ENCODE results near the gene NPRL2. TPM values are rescaled to one million over a fixed set of nuclear protein-coding genes. Genes with fewer than 3 reads are reported as not detected.

Gene NPRL2
- total and polyA plus RNA-seq, 9 of the 15 experiments (the other 6 are each of a cell fraction or from before 2014, with no cell fraction given): 17.4 to 40.4 (median 24.4) TPM

DNA sequence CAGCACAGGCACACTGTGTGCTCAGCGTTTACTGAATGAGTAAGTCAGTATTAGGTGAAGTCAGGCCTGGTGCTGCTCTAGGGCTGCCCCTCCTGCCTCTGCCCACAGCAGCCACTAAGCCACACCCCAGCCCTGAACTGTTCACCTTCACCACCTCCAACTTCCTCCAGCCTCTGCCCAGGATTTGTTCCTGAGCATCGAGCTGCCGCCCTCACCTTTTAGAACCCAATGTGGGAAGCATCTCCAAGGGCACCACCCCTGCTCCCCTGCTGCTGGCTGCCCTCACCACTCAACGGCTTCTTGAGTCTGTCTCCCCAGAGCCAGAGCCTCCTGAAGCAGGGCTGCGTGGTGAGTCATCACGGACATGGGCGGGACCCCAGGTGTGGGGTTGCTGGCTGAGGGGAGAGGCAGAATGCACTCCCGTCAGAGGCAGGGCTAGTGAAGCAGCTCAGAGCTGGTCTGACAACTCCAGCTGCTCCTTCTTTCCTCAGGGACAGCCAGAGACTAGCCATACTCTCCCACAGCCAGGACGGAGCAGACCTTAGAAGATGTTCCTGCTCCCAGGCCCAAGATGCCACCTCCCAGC is 33.8 kb downstream of the NPRL2 start (continued):
- TF ChIP-seq RREB1 (CRISPR knock-in tag; IDR thresholded peaks at IDR 0.05) (no peak), ATF7 (IDR thresholded peaks at IDR 0.05) (0 out of 2 replicates have a peak, but pooled peaks have one; percentile 15), CBFA2T3 (IDR thresholded peaks at IDR 0.05) (peak; percentile 9; the same call in 1 of the 2 replicates), CEBPG (CRISPR knock-in tag; IDR thresholded peaks at IDR 0.05) (0 out of 2 replicates have a peak, but pooled peaks have one; percentile 8), CEBPG (tag; conservative IDR thresholded peaks at IDR 0.05 in 1 of 2, IDR thresholded peaks at IDR 0.05 in 1 of 2) (no peak), JUND (IDR thresholded peaks at IDR 0.05; ENCODE audit: borderline replicate concordance, low read depth, low read length) (peak; percentile 95), JUND (tag; IDR thresholded peaks at IDR 0.05; ENCODE audit: borderline replicate concordance, low read depth, low read length) (peak; percentile 92; the same call in 2 of the 3 replicates), KDM5B (IDR thresholded peaks at IDR 0.05; ENCODE audit: insufficient replicate concordance, low read depth, low read length) (no peak), NCOA1 (IDR thresholded peaks at IDR 0.05; ENCODE audit: low read depth) (no peak), ARID1B (IDR thresholded peaks at IDR 0.05) (peak; percentile 44), TBP (optimal IDR thresholded peaks at IDR 0.05; ENCODE audit: low read depth, low read length) (peak; percentile 9)
- TF ChIP-seq, protein P1, sequence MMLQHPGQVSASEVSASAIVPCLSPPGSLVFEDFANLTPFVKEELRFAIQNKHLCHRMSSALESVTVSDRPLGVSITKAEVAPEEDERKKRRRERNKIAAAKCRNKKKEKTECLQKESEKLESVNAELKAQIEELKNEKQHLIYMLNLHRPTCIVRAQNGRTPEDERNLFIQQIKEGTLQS (IDR thresholded peaks at IDR 0.05): peak; percentile 94
- TF ChIP-seq, protein P1 (CRISPR knock-in tag; conservative IDR thresholded peaks at IDR 0.05): no peak

All from K562 (cell line).